GM10847 (cell line): ENCODE results near the gene NTRK3.

ENCODE experiments used
- POLR2A ChIP-seq: IDR thresholded peaks from 2 replicates; pipeline ENCODE4 v1.6.1; 2011; ENCODE audit not compliant: insufficient read length; ENCODE audit errors: extremely low read depth

Gene NTRK3

GRCh38 chr15:87877822-87878542, 378.6 kb downstream of the NTRK3 start:
- TF ChIP-seq POLR2A = no peak

DNA sequence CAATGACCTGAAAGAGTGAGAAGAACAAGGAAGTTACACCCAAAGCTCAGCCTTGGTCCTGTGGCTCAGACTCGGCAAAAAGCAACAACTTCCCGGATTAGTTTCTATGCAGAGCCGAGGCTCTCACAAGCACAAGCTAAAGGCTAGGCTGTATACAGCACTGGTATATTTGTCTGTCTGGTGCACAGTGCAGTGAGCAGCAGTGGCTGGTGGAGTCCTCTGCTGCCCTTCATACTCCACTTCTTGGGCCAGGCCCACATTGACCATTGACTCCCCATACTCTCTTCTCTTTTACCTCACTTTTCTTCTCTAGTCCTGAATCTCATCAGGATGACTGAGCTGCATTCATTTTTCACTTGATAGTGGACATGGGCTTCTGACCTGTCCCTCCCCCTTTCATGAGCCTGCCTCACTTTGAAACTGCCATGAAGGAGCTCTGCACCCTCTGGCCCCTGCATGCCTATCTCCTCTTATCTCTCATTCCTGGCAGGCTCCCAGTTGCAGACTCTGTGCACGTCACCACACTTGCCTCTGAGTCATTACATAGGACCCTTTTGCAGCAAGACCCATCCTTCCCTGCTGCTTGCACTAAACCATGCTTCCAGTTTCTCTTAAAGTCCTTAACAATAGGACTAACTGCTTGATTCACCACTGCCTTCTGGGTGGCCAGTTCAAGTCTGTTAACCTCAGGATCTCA, 379.3 kb downstream of the NTRK3 start:
- TF ChIP-seq POLR2A = no peak

DNA sequence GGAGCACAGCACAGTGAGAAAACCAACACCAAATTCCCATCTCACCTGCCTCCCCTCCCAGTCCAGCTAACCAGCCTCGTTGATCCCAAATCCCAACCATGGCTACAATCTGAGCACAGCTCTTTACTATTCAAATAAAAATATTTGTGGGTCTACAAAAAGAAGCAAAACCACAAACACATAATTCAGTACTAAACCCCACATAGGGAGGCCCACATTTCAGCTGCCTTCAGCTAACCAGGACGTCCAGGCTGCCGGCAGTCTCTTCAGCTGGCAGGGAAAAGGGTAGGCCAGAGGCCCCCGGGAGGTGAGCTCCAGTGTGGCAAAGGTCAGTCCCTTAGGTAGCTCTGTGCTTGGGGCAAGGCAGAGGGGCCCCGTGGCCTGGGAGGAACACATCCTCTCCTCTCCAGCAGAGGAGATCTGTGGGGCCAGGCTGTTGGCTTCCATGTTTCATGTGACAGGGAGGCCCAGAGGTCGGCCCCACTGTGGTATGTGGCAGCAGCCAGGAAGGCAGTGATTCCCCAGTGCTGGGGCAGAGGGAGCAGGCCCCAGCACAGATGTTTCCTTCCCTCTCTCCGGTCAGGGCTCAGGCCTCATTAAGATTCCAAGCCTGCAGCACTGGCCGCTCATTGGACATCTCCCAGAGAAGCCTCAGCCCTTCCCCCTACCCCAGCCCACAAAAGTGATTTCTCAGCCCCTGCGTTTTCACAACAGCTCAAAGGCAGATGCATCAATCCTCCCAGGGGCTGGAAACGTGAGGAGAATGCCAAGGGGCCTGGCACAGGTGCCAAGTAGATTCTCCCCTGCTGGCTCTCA, 381.4 kb downstream of the NTRK3 start:
- TF ChIP-seq POLR2A = no peak

GRCh38 chr15:87873516-87873915, 383.0 kb downstream of the NTRK3 start:
- TF ChIP-seq POLR2A = no peak

DNA sequence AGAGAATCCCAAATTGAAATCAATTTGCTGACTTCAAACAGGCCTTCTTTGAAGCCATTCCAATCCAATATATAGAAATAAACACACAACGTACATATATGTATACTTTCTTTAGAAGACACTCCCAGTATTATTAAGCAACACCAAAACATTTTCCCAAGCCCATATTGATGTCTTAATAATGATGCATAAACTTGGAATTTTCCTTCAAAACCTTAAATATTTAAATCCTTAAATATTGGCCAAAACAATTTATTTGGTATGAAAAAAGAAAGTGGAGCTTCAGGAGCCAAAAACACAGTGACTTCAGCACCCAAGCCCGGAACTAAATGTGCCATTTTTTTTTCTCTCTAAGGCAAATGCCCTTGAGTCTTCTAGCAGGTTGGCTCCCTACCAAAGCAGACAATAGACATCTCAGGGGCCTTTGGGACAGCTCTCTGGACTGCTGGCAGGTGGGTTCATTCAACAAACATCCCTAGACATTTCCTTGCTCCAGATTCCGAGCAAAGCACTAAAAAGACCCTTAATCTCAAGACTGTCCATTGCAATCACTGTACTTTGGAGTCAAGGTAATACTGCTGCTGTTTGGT, 384.7 kb downstream of the NTRK3 start:
- TF ChIP-seq POLR2A = no peak

GRCh38 chr15:87871258-87871681, 385.3 kb downstream of the NTRK3 start:
- TF ChIP-seq POLR2A = no peak

- TF ChIP-seq POLR2A = no peak
Observed at GRCh38 chr15:87866961-87867360, 389.6 kb downstream of the NTRK3 start.

DNA sequence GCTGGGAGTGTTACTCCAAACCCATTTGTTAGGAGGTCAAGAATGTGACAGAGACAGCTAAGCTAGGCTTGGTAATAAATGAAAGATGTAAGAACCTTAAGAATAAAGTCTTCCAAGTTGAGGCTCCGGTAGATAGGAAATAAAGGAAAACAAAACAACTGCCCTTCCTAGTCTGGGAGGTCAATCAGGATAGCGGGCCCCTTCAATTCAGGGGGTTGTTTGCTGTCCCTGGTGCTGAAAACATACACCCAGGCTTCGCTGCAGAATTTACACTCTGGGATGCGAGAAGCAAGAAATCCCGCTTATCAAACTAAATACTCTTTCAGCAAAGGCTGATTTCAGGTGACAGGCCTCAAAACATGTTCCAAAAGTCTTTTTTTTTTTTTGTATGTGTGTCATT, 393.4 kb downstream of the NTRK3 start:
- no peak for TF ChIP-seq POLR2A

- no peak for TF ChIP-seq POLR2A
Observed at GRCh38 chr15:87860743-87861142, 395.8 kb downstream of the NTRK3 start.

GRCh38 chr15:87858651-87859050, 397.9 kb downstream of the NTRK3 start:
- no peak for TF ChIP-seq POLR2A

GRCh38 chr15:87851497-87851896, 405.0 kb downstream of the NTRK3 start:
- TF ChIP-seq POLR2A = no peak

- no peak for TF ChIP-seq POLR2A
Observed at GRCh38 chr15:87850916-87851315, 405.6 kb downstream of the NTRK3 start.

DNA sequence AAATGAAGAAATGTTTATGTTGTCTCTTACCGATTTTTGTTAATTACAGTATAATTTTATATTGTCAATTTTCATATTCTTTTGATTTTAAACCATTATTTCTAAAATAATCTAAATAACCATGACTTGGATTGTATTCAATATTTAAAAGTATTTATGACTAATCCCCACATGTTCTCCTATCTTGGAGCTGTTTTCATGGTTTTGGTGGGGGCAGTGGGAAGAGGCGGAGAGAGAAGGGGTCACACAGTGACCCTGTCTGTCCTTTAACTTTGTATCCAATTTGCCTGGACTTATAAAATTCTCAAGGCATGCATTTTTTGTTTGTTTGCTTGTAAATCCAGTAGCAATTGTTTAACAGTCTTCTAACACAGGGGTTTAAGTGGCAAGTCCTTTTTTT, 407.4 kb downstream of the NTRK3 start:
- TF ChIP-seq POLR2A = no peak

GRCh38 chr15:87848012-87848411, 408.5 kb downstream of the NTRK3 start:
- no peak for TF ChIP-seq POLR2A

DNA sequence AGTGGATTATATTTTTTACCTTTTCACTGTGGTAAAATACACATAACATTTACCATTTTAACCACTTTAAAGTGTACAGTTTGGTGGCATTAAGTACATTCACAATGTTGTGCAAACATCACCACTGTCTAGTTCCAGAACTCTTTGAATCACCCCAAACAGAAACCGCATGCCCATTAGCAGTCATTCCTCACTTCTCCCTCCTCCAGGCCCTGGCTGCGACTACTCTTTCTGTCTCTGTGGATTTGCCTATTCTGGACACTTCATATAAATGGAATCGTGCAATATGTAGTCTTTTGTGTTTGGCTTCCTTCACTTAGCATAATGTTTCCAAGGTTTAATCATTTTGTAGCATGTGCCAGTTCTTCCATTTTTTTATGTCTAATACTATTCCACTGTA, 409.8 kb downstream of the NTRK3 start:
- TF ChIP-seq POLR2A = no peak

GRCh38 chr15:87843312-87843711, 413.2 kb downstream of the NTRK3 start:
- no peak for TF ChIP-seq POLR2A

GRCh38 chr15:87841426-87841998, 415.0 kb downstream of the NTRK3 start:
- no peak for TF ChIP-seq POLR2A
